ENCODE results near the gene UBE2U.

GRCh38 chr1:64215576-64215975, 12.2 kb downstream of the UBE2U start:
- TF ChIP-seq CTCF (IDR thresholded peaks at IDR 0.05), result no peak
- TF ChIP-seq EP300 (IDR thresholded peaks at IDR 0.05), result no peak
- no peak for TF ChIP-seq POLR2A (IDR thresholded peaks at IDR 0.05)

All from ovary (tissue), 3 donors.